Measurements from ENCODE around the gene ZNF618. TPM values are rescaled to one million over a fixed set of nuclear protein-coding genes. Genes with fewer than 3 reads are reported as not detected.
A peak's percentile ranks its signal among the peaks of the same experiment; 100 is the strongest.

The ZNF618 gene
- total RNA-seq, 4 donors from 2014 or later: 2.9 to 5.8 (median 4.2) TPM

GRCh38 chr9:113963696-113964494 is 87.8 kb downstream of the ZNF618 start:
- 71% methylated on average over 17 of the region's 17 CpGs for WGBS
- Histone ChIP-seq H3K9me3 (no peaks in the 10 kb centered on the region), H3K4me3 (no peak overlapping the region), H3K27me3 (no peaks in the 10 kb centered on the region), H3K27ac (no peak overlapping the region), H3K36me3 (no peaks in the 10 kb centered on the region), H3K4me1 (no peaks in the 10 kb centered on the region)
- DNase-seq (ENCODE audit: low spot score in 2 of 2): peak; percentile 16 to 29
- TF ChIP-seq POLR2A (IDR thresholded peaks at IDR 0.05) (no peak), POLR2AphosphoS5 (IDR thresholded peaks at IDR 0.05) (no peak), CTCF (IDR thresholded peaks at IDR 0.05) (no peak), EP300 (IDR thresholded peaks at IDR 0.05) (no peak)

- H3K36me3 ChIP-seq: no peaks in the 10 kb centered on the region
- 61% methylated on average over 5 of the region's 5 CpGs for WGBS
- no peaks in the 10 kb centered on the region for H3K4me1 ChIP-seq
- no peaks in the 10 kb centered on the region for H3K9me3 ChIP-seq
- no peaks in the 10 kb centered on the region for H3K27me3 ChIP-seq
- H3K4me3 ChIP-seq: no peak overlapping the region
- DNase-seq (ENCODE audit: low spot score in 2 of 2): no peak
- TF ChIP-seq CTCF (IDR thresholded peaks at IDR 0.05) (no peak), EP300 (IDR thresholded peaks at IDR 0.05) (no peak), POLR2A (IDR thresholded peaks at IDR 0.05) (no peak), POLR2AphosphoS5 (IDR thresholded peaks at IDR 0.05) (no peak)
- H3K27ac ChIP-seq: no peak overlapping the region
Measured at GRCh38 chr9:113964495-113965170, 88.5 kb downstream of the ZNF618 start.

- Histone ChIP-seq H3K4me3 (no peak overlapping the region), H3K9me3 (no peaks in the 10 kb centered on the region), H3K4me1 (no peaks in the 10 kb centered on the region), H3K36me3 (no peaks in the 10 kb centered on the region), H3K27me3 (no peaks in the 10 kb centered on the region), H3K27ac (no peak overlapping the region)
- no peak for DNase-seq (ENCODE audit: low spot score in 2 of 2)
- 78% methylated on average over 4 of the region's 5 CpGs for WGBS
- TF ChIP-seq CTCF (IDR thresholded peaks at IDR 0.05): no peak
- no peak for TF ChIP-seq EP300 (IDR thresholded peaks at IDR 0.05)
- TF ChIP-seq POLR2AphosphoS5 (IDR thresholded peaks at IDR 0.05): no peak
- no peak for TF ChIP-seq POLR2A (IDR thresholded peaks at IDR 0.05)
Measured at GRCh38 chr9:113966394-113966793, 90.3 kb downstream of the ZNF618 start.

- WGBS: 80% methylated on average over 5 of the region's 5 CpGs
- no peak for DNase-seq (ENCODE audit: low spot score in 2 of 2)
- H3K4me3 ChIP-seq: no peak overlapping the region
- TF ChIP-seq POLR2A (IDR thresholded peaks at IDR 0.05) (no peak), CTCF (IDR thresholded peaks at IDR 0.05) (no peak), POLR2AphosphoS5 (IDR thresholded peaks at IDR 0.05) (no peak), EP300 (IDR thresholded peaks at IDR 0.05) (no peak)
- no peaks in the 10 kb centered on the region for H3K27me3 ChIP-seq
- no peak overlapping the region for H3K27ac ChIP-seq
- H3K9me3 ChIP-seq: no peaks in the 10 kb centered on the region
- H3K4me1 ChIP-seq: no peaks in the 10 kb centered on the region
- no peaks in the 10 kb centered on the region for H3K36me3 ChIP-seq
Measured at GRCh38 chr9:113967380-113967779, 91.3 kb downstream of the ZNF618 start.

DNA sequence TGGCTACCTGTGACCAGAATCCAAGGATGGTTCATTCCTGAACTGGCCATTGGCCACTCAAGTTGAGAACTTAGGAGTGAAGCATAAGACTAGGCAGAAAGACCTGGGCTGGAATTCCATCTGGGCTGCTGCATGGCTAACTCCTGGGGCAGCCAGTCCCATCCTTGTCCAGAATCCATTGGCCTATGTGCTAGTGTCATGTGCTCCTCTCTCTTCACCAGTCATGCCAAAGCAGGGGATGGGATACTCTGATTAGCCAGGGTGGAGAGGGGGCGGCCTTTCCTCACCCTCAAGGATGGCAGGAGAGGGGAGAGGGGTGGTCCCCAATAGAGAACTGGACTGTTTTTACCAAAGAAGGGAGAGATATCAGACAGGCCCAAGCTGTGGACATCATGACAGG is 93.2 kb downstream of the ZNF618 start:
- Histone ChIP-seq H3K27ac (no peak overlapping the region), H3K27me3 (no peaks in the 10 kb centered on the region), H3K4me3 (no peak overlapping the region), H3K4me1 (no peaks in the 10 kb centered on the region), H3K9me3 (no peaks in the 10 kb centered on the region), H3K36me3 (no peaks in the 10 kb centered on the region)
- TF ChIP-seq CTCF (IDR thresholded peaks at IDR 0.05) (no peak), POLR2A (IDR thresholded peaks at IDR 0.05) (no peak)
- 88% methylated on average over 1 of the region's 1 CpG for WGBS
- DNase-seq (ENCODE audit: low spot score in 2 of 2): no peak
